T-helper 1 cell treated with Interleukin-12 subunit alpha and Interleukin-12 subunit beta and Interleukin-4 antibody, amounts not matched to agents 30 μg/mL and 1 μg/mL, for 36 hours (primary cell): Measurements from ENCODE around the gene HIP1.

Experiments used
- H3K27ac Mint-ChIP-seq: one replicate; pipeline ENCODE4 v1.8.0; 2021; ENCODE audit warnings: mild to moderate bottlenecking, mixed read lengths
- H3K27me3 Mint-ChIP-seq: one replicate; pipeline ENCODE4 v1.8.0; 2021; ENCODE audit warnings: low read depth, mixed read lengths
- H3K36me3 Mint-ChIP-seq: one replicate; pipeline ENCODE4 v1.8.0; 2021; ENCODE audit warnings: low read depth, mixed read lengths
- H3K4me1 Mint-ChIP-seq: one replicate; pipeline ENCODE4 v1.8.0; 2021; ENCODE audit warnings: low read depth, mixed read lengths
- H3K4me3 Mint-ChIP-seq: one replicate; pipeline ENCODE4 v1.8.0; 2021; ENCODE audit warnings: mild to moderate bottlenecking, moderate library complexity, mixed read lengths
- H3K9me3 Mint-ChIP-seq: one replicate; pipeline ENCODE4 v1.8.0; 2021; ENCODE audit warnings: mixed read lengths

HIP1 gene

GRCh38 chr7:75655536-75655935 is 83.2 kb downstream of the HIP1 start:
- no peaks in the 10 kb centered on the region for H3K4me1 Mint-ChIP-seq
- no peak overlapping the region for H3K4me3 Mint-ChIP-seq
- H3K9me3 Mint-ChIP-seq = no peaks in the 10 kb centered on the region
- H3K27ac Mint-ChIP-seq = no peak overlapping the region
- no peaks in the 10 kb centered on the region for H3K36me3 Mint-ChIP-seq
- H3K27me3 Mint-ChIP-seq = no peaks in the 10 kb centered on the region

GRCh38 chr7:75654855-75655254 is 83.9 kb downstream of the HIP1 start:
- H3K4me3 Mint-ChIP-seq = no peak overlapping the region
- H3K9me3 Mint-ChIP-seq = no peaks in the 10 kb centered on the region
- no peaks in the 10 kb centered on the region for H3K36me3 Mint-ChIP-seq
- no peaks in the 10 kb centered on the region for H3K4me1 Mint-ChIP-seq
- H3K27ac Mint-ChIP-seq = no peak overlapping the region
- H3K27me3 Mint-ChIP-seq = no peaks in the 10 kb centered on the region

GRCh38 chr7:75653651-75654050 is 85.1 kb downstream of the HIP1 start:
- no peaks in the 10 kb centered on the region for H3K36me3 Mint-ChIP-seq
- no peaks in the 10 kb centered on the region for H3K9me3 Mint-ChIP-seq
- H3K4me1 Mint-ChIP-seq = no peaks in the 10 kb centered on the region
- H3K4me3 Mint-ChIP-seq = no peak overlapping the region
- H3K27me3 Mint-ChIP-seq = no peaks in the 10 kb centered on the region
- no peak overlapping the region for H3K27ac Mint-ChIP-seq

GRCh38 chr7:75652788-75653187 is 86.0 kb downstream of the HIP1 start:
- Mint-ChIP-seq H3K27ac (no peak overlapping the region), H3K4me1 (no peaks in the 10 kb centered on the region), H3K4me3 (no peak overlapping the region), H3K9me3 (no peaks in the 10 kb centered on the region), H3K27me3 (no peaks in the 10 kb centered on the region), H3K36me3 (no peaks in the 10 kb centered on the region)

- no peak overlapping the region for H3K27ac Mint-ChIP-seq
- H3K9me3 Mint-ChIP-seq = no peaks in the 10 kb centered on the region
- no peaks in the 10 kb centered on the region for H3K27me3 Mint-ChIP-seq
- H3K36me3 Mint-ChIP-seq = no peaks in the 10 kb centered on the region
- H3K4me3 Mint-ChIP-seq = no peak overlapping the region
- no peaks in the 10 kb centered on the region for H3K4me1 Mint-ChIP-seq
These were observed 88.1 kb downstream of the HIP1 start for GRCh38 chr7:75650681-75651080.

GRCh38 chr7:75650062-75650461 is 88.7 kb downstream of the HIP1 start:
- Mint-ChIP-seq H3K9me3 (no peaks in the 10 kb centered on the region), H3K27me3 (no peaks in the 10 kb centered on the region), H3K27ac (no peak overlapping the region), H3K4me1 (no peaks in the 10 kb centered on the region), H3K4me3 (no peak overlapping the region), H3K36me3 (no peaks in the 10 kb centered on the region)

- Mint-ChIP-seq H3K4me3 (no peak overlapping the region), H3K27me3 (no peaks in the 10 kb centered on the region), H3K4me1 (no peaks in the 10 kb centered on the region), H3K9me3 (no peaks in the 10 kb centered on the region), H3K27ac (no peak overlapping the region), H3K36me3 (no peaks in the 10 kb centered on the region)
These were observed 89.3 kb downstream of the HIP1 start for GRCh38 chr7:75649462-75649861.

GRCh38 chr7:75647709-75648438 is 90.9 kb downstream of the HIP1 start:
- H3K27ac Mint-ChIP-seq = no peak overlapping the region
- H3K27me3 Mint-ChIP-seq = no peaks in the 10 kb centered on the region
- no peaks in the 10 kb centered on the region for H3K9me3 Mint-ChIP-seq
- no peaks in the 10 kb centered on the region for H3K4me1 Mint-ChIP-seq
- no peaks in the 10 kb centered on the region for H3K36me3 Mint-ChIP-seq
- H3K4me3 Mint-ChIP-seq = no peak overlapping the region

GRCh38 chr7:75646571-75647102 is 92.1 kb downstream of the HIP1 start:
- Mint-ChIP-seq H3K4me3 (no peak overlapping the region), H3K9me3 (no peaks in the 10 kb centered on the region), H3K36me3 (no peaks in the 10 kb centered on the region), H3K4me1 (no peaks in the 10 kb centered on the region), H3K27ac (no peak overlapping the region), H3K27me3 (peaks cover 7% of the 10 kb centered on the region)

GRCh38 chr7:75645570-75645969 is 93.2 kb downstream of the HIP1 start:
- Mint-ChIP-seq H3K27ac (no peak overlapping the region), H3K4me3 (no peak overlapping the region), H3K36me3 (no peaks in the 10 kb centered on the region), H3K4me1 (no peaks in the 10 kb centered on the region), H3K27me3 (peaks cover 13% of the 10 kb centered on the region), H3K9me3 (no peaks in the 10 kb centered on the region)

- no peaks in the 10 kb centered on the region for H3K36me3 Mint-ChIP-seq
- no peaks in the 10 kb centered on the region for H3K4me1 Mint-ChIP-seq
- no peaks in the 10 kb centered on the region for H3K9me3 Mint-ChIP-seq
- no peak overlapping the region for H3K27ac Mint-ChIP-seq
- H3K27me3 Mint-ChIP-seq = peaks cover 19% of the 10 kb centered on the region
- no peak overlapping the region for H3K4me3 Mint-ChIP-seq
These were observed 94.2 kb downstream of the HIP1 start for GRCh38 chr7:75644589-75644988.

- Mint-ChIP-seq H3K4me3 (no peak overlapping the region), H3K9me3 (no peaks in the 10 kb centered on the region), H3K27me3 (peaks cover 28% of the 10 kb centered on the region), H3K27ac (no peak overlapping the region), H3K4me1 (peaks cover 2% of the 10 kb centered on the region), H3K36me3 (peaks cover 1% of the 10 kb centered on the region)
These were observed 95.8 kb downstream of the HIP1 start for GRCh38 chr7:75642810-75643486.

GRCh38 chr7:75640201-75640600 is 98.5 kb downstream of the HIP1 start:
- peaks cover 2% of the 10 kb centered on the region for H3K4me1 Mint-ChIP-seq
- no peak overlapping the region for H3K27ac Mint-ChIP-seq
- peaks cover 1% of the 10 kb centered on the region for H3K36me3 Mint-ChIP-seq
- peaks cover 39% of the 10 kb centered on the region for H3K27me3 Mint-ChIP-seq
- H3K9me3 Mint-ChIP-seq = no peaks in the 10 kb centered on the region
- peak overlapping the region; percentile 81 for H3K4me3 Mint-ChIP-seq

- Mint-ChIP-seq H3K4me3 (peak overlapping the region; percentile 81), H3K36me3 (peaks cover 1% of the 10 kb centered on the region), H3K27me3 (peaks cover 42% of the 10 kb centered on the region), H3K27ac (no peak overlapping the region), H3K9me3 (no peaks in the 10 kb centered on the region), H3K4me1 (peaks cover 2% of the 10 kb centered on the region)
These were observed 98.9 kb downstream of the HIP1 start for GRCh38 chr7:75639886-75640190.

GRCh38 chr7:75639071-75639885 is 99.5 kb downstream of the HIP1 start:
- Mint-ChIP-seq H3K27me3 (peaks cover 42% of the 10 kb centered on the region), H3K4me3 (peak overlapping the region; percentile 81), H3K36me3 (peaks cover 1% of the 10 kb centered on the region), H3K27ac (no peak overlapping the region), H3K4me1 (peaks cover 2% of the 10 kb centered on the region), H3K9me3 (no peaks in the 10 kb centered on the region)
